Activated CD4-positive, alpha-beta T cell treated with anti-CD3 and anti-CD28 coated beads, Interleukin-10, Interleukin-2, amounts not matched to agents 100 ng/mL and 50 ng/mL, durations not matched to agents 16 hours and 8 hours (primary cell): ENCODE data around the gene MEX3D.

ENCODE experiments used
- DNase-seq: peaks from one replicate; pipeline ENCODE4 v3.0.0-alpha.2; 2020

MEX3D gene

GRCh38 chr19:1592755-1593500 lies 24.8 kb upstream of the MEX3D start, which contains the start of gene MBD3:
Gene MBD3 (minus strand): TSS chr19:1592865. CDS start chr19:1592631, 234 bp downstream.
- peak; percentile 94 for DNase-seq

GRCh38 chr19:1592024-1592754 lies 24.1 kb upstream of the MEX3D start:
- DNase-seq = peak; percentile 92

- DNase-seq = no peak
Observed at GRCh38 chr19:1591421-1592023, 23.4 kb upstream of the MEX3D start.

- DNase-seq = peak; percentile 61
Observed at GRCh38 chr19:1590641-1591397, 22.7 kb upstream of the MEX3D start.

GRCh38 chr19:1587872-1588271 lies 19.7 kb upstream of the MEX3D start:
- DNase-seq = no peak

GRCh38 chr19:1585243-1585580 lies 17.1 kb upstream of the MEX3D start:
- no peak for DNase-seq

- no peak for DNase-seq
Observed at GRCh38 chr19:1584500-1585242, 16.5 kb upstream of the MEX3D start.

- DNase-seq = no peak
Observed at GRCh38 chr19:1582201-1582600, 14.1 kb upstream of the MEX3D start.

GRCh38 chr19:1580957-1581356 lies 12.8 kb upstream of the MEX3D start:
- no peak for DNase-seq

- DNase-seq = no peak
Observed at GRCh38 chr19:1580382-1580781, 12.3 kb upstream of the MEX3D start.

GRCh38 chr19:1579222-1579621 lies 11.1 kb upstream of the MEX3D start:
- DNase-seq = no peak

GRCh38 chr19:1577929-1578618 lies 9.9 kb upstream of the MEX3D start:
- no peak for DNase-seq

GRCh38 chr19:1577090-1577928 lies 9.2 kb upstream of the MEX3D start:
- no peak for DNase-seq

GRCh38 chr19:1576242-1577089 lies 8.3 kb upstream of the MEX3D start:
- no peak for DNase-seq

GRCh38 chr19:1575323-1576241 lies 7.5 kb upstream of the MEX3D start:
- no peak for DNase-seq

GRCh38 chr19:1574354-1575136 lies 6.4 kb upstream of the MEX3D start:
- DNase-seq = no peak

GRCh38 chr19:1572795-1573194 lies 4.7 kb upstream of the MEX3D start:
- no peak for DNase-seq

- no peak for DNase-seq
Observed at GRCh38 chr19:1571358-1571757, 3.2 kb upstream of the MEX3D start.
